Mesendoderm (in vitro differentiated cells): ENCODE data around the gene OMA1.
"Not testable (repeated sequence)": the region's sequence is repeated elsewhere in the genome, so short reads cannot be mapped to it uniquely, and the experiment has no call there.

Experiments used
- DNase-seq: peaks from one replicate; pipeline ENCODE4 v3.0.0; 2013
- H2AK5ac ChIP-seq: 2 replicates; pipeline ENCODE4 v1.6.1; 2013; ENCODE audit warnings: low read length, inconsistent platforms
- H2BK120ac ChIP-seq: 2 replicates; pipeline ENCODE4 v1.6.1; 2013; ENCODE audit warnings: low read depth, mild to moderate bottlenecking, low read length, moderate library complexity, mixed read lengths
- H2BK15ac ChIP-seq: replicated peaks from 2 replicates; pipeline ENCODE4 v1.6.1; 2013; ENCODE audit warnings: low read depth, mild to moderate bottlenecking, moderate library complexity
- H2BK5ac ChIP-seq: 2 replicates; pipeline ENCODE4 v1.6.1; 2013; ENCODE audit warnings: low read length, inconsistent platforms
- H3K18ac ChIP-seq: 2 replicates; pipeline ENCODE4 v1.6.1; 2013; ENCODE audit warnings: mild to moderate bottlenecking, low read length, mixed read lengths
- H3K23ac ChIP-seq: one replicate; pipeline ENCODE4 v1.6.1; 2013; ENCODE audit warnings: low read length
- H3K27ac ChIP-seq: 2 replicates; pipeline ENCODE4 v1.5.1; 2013; ENCODE audit warnings: low read depth, mild to moderate bottlenecking, inconsistent platforms, low read length, moderate library complexity
- H3K27me3 ChIP-seq: 2 replicates; pipeline ENCODE4 v1.6.1; 2013; ENCODE audit warnings: low read length, control low read depth, mild to moderate bottlenecking, inconsistent platforms; ENCODE audit not compliant: insufficient read depth, poor library complexity
- H3K36me3 ChIP-seq: 2 replicates; pipeline ENCODE4 v1.6.1; 2013; ENCODE audit warnings: low read length, inconsistent platforms; ENCODE audit not compliant: control insufficient read depth, insufficient read depth
- H3K4ac ChIP-seq: one replicate; pipeline ENCODE4 v1.6.1; 2013; ENCODE audit warnings: low read depth, mild to moderate bottlenecking, low read length, moderate library complexity
- H3K4me1 ChIP-seq: 2 replicates; pipeline ENCODE4 v1.6.1; 2013; ENCODE audit warnings: low read depth, low read length, inconsistent platforms; ENCODE audit not compliant: control insufficient read depth
- H3K4me2 ChIP-seq: 2 replicates; pipeline ENCODE4 v1.6.1; 2013; ENCODE audit warnings: low read length
- H3K4me3 ChIP-seq: 2 replicates; pipeline ENCODE4 v1.5.1; 2013; ENCODE audit warnings: mild to moderate bottlenecking, low read length
- H3K56ac ChIP-seq: one replicate; pipeline ENCODE4 v1.6.1; 2013; ENCODE audit warnings: low read length
- H3K79me1 ChIP-seq: 2 replicates; pipeline ENCODE4 v1.6.1; 2013; ENCODE audit warnings: low read length, inconsistent platforms
- H3K79me2 ChIP-seq: 2 replicates; pipeline ENCODE4 v1.6.1; 2013; ENCODE audit warnings: mild to moderate bottlenecking, low read length; ENCODE audit not compliant: control insufficient read depth, insufficient read depth
- H3K9ac ChIP-seq: 2 replicates; pipeline ENCODE4 v1.6.1; 2013; ENCODE audit warnings: low read length, inconsistent platforms
- H4K5ac ChIP-seq: one replicate; pipeline ENCODE4 v1.6.1; 2013; ENCODE audit warnings: low read length
- H4K8ac ChIP-seq: one replicate; pipeline ENCODE4 v1.6.1; 2013; ENCODE audit warnings: low read depth, mild to moderate bottlenecking, control low read depth, low read length, moderate library complexity
- WGBS: extraction: QIAGEN DNeasy Blood & Tissue Kit; methylation state at CpG from one replicate; pipeline ENCODE4 v1.1.7; 2013; ENCODE audit warnings: low lambda C conversion rate, missing lambda C conversion rate; ENCODE audit not compliant: insufficient coverage; ENCODE audit errors: extremely low coverage; 5-methylcytosine and 5-hydroxymethylcytosine counted together

Gene OMA1

DNA sequence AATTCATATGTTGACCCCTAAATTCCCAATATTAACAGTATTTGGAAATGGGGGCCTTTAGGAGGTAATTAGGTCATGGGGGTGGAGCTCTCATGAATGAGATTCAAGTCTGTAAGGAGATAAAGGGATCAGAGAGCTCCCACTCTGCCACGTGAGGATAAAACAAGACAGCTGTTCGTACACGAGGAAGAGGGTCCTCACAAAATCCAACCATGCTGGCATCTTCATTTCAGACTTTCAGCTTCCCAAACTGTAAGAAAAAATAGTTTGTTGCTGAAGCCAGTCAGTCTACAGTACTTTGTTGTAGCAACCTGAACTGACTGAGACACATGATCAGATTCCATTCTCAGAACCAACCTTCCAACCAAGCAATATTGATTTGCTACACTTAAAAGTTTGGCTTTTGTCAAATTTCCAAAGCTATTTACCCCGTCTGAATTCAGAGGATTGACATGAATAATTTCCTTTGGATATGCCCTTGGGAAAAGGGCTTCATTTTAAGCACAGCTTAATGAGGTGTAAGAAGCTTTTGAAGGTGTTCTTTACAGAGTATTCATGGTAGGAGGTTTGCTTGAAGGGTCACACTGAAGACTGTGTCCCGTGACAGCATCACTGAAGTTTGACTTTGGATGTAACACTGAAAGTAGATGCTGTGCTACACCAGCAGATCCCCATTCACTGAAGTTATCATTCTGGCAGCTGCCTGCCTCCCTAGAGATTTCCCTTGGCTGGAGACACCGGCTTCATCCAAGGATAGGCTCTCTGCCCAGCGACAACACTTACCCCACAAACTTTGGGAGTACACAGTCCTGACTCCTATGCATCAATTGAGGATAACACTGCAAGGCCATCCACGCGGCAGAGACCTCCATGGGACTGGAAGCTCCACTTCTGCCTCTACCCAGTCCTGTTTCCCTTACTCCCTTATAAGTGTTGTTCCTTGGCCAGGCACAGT, 4.9 kb upstream of the OMA1 start:
- H4K5ac ChIP-seq = no peak overlapping the region
- no peak overlapping the region for H2AK5ac ChIP-seq
- no peak overlapping the region for H3K27ac ChIP-seq
- no peak overlapping the region for H3K4ac ChIP-seq
- H3K79me1 ChIP-seq = no peaks in the 10 kb centered on the region
- DNase-seq = no peak
- no peak overlapping the region for H4K8ac ChIP-seq
- no peaks in the 10 kb centered on the region for H3K36me3 ChIP-seq
- no peaks in the 10 kb centered on the region for H3K79me2 ChIP-seq
- no peak overlapping the region for H3K56ac ChIP-seq
- H3K18ac ChIP-seq = no peak overlapping the region
- H2BK120ac ChIP-seq = no peak overlapping the region
- H2BK5ac ChIP-seq = no peak overlapping the region
- no peak overlapping the region for H3K9ac ChIP-seq
- H3K4me1 ChIP-seq = no peaks in the 10 kb centered on the region
- H3K27me3 ChIP-seq = no peaks in the 10 kb centered on the region
- no peak overlapping the region for H3K4me3 ChIP-seq
- no CpG with 5 or more reads among the region's 9 CpGs for WGBS
- no peak overlapping the region for H3K4me2 ChIP-seq
- no peak overlapping the region for H2BK15ac ChIP-seq
- H3K23ac ChIP-seq = no peak overlapping the region

DNA sequence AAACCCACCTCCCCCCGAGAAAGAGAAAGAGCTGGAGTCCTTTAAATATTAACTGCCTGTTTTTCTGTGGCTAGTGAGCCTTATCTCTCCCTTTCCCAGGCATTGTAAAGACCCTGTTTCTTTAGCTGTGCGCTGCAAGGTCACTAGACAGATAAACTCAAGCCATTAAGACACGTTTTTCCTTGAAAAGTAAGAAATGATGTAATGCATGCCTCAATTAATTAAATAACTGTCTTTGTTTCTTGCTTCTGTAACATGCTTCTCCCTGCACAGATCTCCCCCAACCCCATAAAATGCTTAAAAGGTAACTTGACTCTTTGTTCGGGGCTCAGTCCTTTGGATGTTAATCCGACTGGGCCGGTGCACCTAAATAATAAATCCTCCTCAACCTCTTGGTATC, 2.8 kb upstream of the OMA1 start:
- not testable (repeated sequence) for H3K4me2 ChIP-seq, H3K79me1 ChIP-seq, H2BK5ac ChIP-seq, H3K36me3 ChIP-seq, H3K4ac ChIP-seq, H2BK120ac ChIP-seq, H3K23ac ChIP-seq, H3K9ac ChIP-seq, H3K27me3 ChIP-seq, H3K79me2 ChIP-seq, H4K5ac ChIP-seq, DNase-seq, H4K8ac ChIP-seq, H3K18ac ChIP-seq, H2AK5ac ChIP-seq, H3K4me3 ChIP-seq, H3K4me1 ChIP-seq, H3K56ac ChIP-seq, H3K27ac ChIP-seq, H2BK15ac ChIP-seq
- WGBS = no CpG with 5 or more reads among the region's 6 CpGs

GRCh38 chr1:58548371-58548770, 1.8 kb upstream of the OMA1 start:
- no peak overlapping the region for H2BK5ac ChIP-seq

GRCh38 chr1:58545591-58546519, 671 bp downstream of the OMA1 start:
- Histone ChIP-seq H3K56ac (peak overlapping the region; percentile 89), H2BK15ac (no peak overlapping the region), H3K23ac (no peak overlapping the region), H3K4me3 (peak overlapping the region; percentile 81), H4K5ac (peak overlapping the region; percentile 56), H4K8ac (no peak overlapping the region), H3K27ac (peak overlapping the region; percentile 89), H3K36me3 (no peaks in the 10 kb centered on the region), H3K79me2 (no peaks in the 10 kb centered on the region), H3K4me2 (peak overlapping the region; percentile 97), H3K4me1 (no peaks in the 10 kb centered on the region), H2BK120ac (no peak overlapping the region), H3K9ac (peak overlapping the region; percentile 87), H3K4ac (no peak overlapping the region), H3K79me1 (no peaks in the 10 kb centered on the region), H2AK5ac (no peak overlapping the region), H3K18ac (peak overlapping the region; percentile 29), H3K27me3 (no peaks in the 10 kb centered on the region), H2BK5ac (no peak overlapping the region)
- peak; percentile 73 for DNase-seq
- WGBS = no CpG with 5 or more reads among the region's 43 CpGs

More at GRCh38 chr1:58548371-58548770, 1.8 kb upstream of the OMA1 start:
- no peak overlapping the region for H3K56ac ChIP-seq
- H4K8ac ChIP-seq = no peak overlapping the region
- no peak overlapping the region for H3K27ac ChIP-seq
- H3K4me2 ChIP-seq = no peak overlapping the region
- H2AK5ac ChIP-seq = no peak overlapping the region
- no peak overlapping the region for H3K4me3 ChIP-seq
- no peak overlapping the region for H2BK15ac ChIP-seq
- H3K36me3 ChIP-seq = no peaks in the 10 kb centered on the region
- no peaks in the 10 kb centered on the region for H3K79me2 ChIP-seq
- H3K4me1 ChIP-seq = no peaks in the 10 kb centered on the region
- H4K5ac ChIP-seq = no peak overlapping the region
- no peak overlapping the region for H3K18ac ChIP-seq
- H3K23ac ChIP-seq = no peak overlapping the region
- H3K79me1 ChIP-seq = no peaks in the 10 kb centered on the region
- H3K9ac ChIP-seq = no peak overlapping the region
- no peaks in the 10 kb centered on the region for H3K27me3 ChIP-seq
- WGBS = no CpG with 5 or more reads among the region's 2 CpGs
- H2BK120ac ChIP-seq = no peak overlapping the region
- H3K4ac ChIP-seq = no peak overlapping the region
- no peak for DNase-seq

DNA sequence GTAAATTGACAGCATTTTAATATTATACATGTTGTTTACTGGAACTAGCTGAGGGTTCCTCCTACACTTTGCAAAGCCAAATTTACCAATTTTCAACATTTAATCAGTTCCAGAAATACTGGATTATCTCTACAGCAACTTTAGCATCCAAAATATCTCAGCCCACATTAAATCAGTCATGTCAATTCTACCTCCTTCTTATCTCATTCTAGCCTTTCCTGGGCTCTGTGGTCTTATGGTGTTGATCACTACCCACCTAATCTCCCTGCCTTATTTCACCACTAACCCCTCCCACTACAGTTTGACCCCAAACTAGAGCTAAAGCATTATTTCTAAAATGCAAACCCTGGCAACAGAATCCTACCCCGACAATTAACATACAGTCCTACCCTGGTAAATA, 3.3 kb downstream of the OMA1 start:
- H2AK5ac ChIP-seq = no peak overlapping the region
- no peak overlapping the region for H3K18ac ChIP-seq
- no peak overlapping the region for H3K27ac ChIP-seq
- H2BK120ac ChIP-seq = no peak overlapping the region
- no peak overlapping the region for H2BK5ac ChIP-seq
- DNase-seq = no peak
- H3K23ac ChIP-seq = no peak overlapping the region
- H4K5ac ChIP-seq = no peak overlapping the region
- H3K4ac ChIP-seq = no peak overlapping the region
- no peak overlapping the region for H4K8ac ChIP-seq
- no peak overlapping the region for H2BK15ac ChIP-seq
- H3K36me3 ChIP-seq = no peaks in the 10 kb centered on the region
- no peaks in the 10 kb centered on the region for H3K4me1 ChIP-seq
- no peaks in the 10 kb centered on the region for H3K27me3 ChIP-seq
- no peak overlapping the region for H3K56ac ChIP-seq
- no peak overlapping the region for H3K9ac ChIP-seq
- no peak overlapping the region for H3K4me3 ChIP-seq
- H3K79me1 ChIP-seq = no peaks in the 10 kb centered on the region
- H3K4me2 ChIP-seq = no peak overlapping the region
- H3K79me2 ChIP-seq = no peaks in the 10 kb centered on the region
- WGBS = no CpG with 5 or more reads among the region's 1 CpG
